Astrocyte (in vitro differentiated cells and primary cell): Measurements from ENCODE around the gene DROSHA.

Experiments
- CTCF ChIP-seq: IDR thresholded peaks from 2 replicates; pipeline ENCODE4 v1.5.1; 2011; ENCODE audit warnings: low read depth, mild to moderate bottlenecking, inconsistent platforms, low read length, moderate library complexity; ENCODE audit not compliant: insufficient read depth
- EZH2 ChIP-seq: IDR thresholded peaks from 2 replicates; pipeline ENCODE4 v1.6.1; 2012; ENCODE audit warnings: mild to moderate bottlenecking, low read length, inconsistent platforms; ENCODE audit not compliant: insufficient read depth

- no peak for TF ChIP-seq EZH2
- TF ChIP-seq CTCF, result no peak
Observed at GRCh38 chr5:31574772-31575171, 42.9 kb upstream of the DROSHA start.
